CD4-positive, alpha-beta T cell treated with Interferon alpha-2 for 1 hour (primary cell): ENCODE results near the gene HAAO.
"Not testable (repeated sequence)": the region's sequence is repeated elsewhere in the genome, so short reads cannot be mapped to it uniquely, and the experiment has no call there.

Experiments
- DNase-seq, 2 donors: peaks; one replicate each; pipeline ENCODE4 v3.0.0-alpha.2; 2020 to 2022

HAAO gene

DNA sequence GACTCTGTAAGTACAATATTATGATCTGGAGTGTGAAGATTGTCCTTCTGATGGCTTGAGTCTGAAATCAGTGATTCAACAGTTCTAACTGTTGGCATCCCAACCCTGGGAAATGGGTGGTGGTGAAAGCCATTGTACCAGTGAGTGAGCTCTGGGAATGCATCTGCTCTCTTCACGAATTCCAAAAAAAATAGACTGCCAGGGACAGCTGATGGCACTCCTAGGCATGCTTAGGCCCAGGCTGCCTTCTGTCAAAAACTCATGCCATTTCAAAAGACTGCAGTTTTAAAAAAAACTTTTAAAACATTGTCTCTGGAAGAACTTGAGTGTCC, 48.8 kb downstream of the HAAO start:
- DNase-seq = no peak

DNA sequence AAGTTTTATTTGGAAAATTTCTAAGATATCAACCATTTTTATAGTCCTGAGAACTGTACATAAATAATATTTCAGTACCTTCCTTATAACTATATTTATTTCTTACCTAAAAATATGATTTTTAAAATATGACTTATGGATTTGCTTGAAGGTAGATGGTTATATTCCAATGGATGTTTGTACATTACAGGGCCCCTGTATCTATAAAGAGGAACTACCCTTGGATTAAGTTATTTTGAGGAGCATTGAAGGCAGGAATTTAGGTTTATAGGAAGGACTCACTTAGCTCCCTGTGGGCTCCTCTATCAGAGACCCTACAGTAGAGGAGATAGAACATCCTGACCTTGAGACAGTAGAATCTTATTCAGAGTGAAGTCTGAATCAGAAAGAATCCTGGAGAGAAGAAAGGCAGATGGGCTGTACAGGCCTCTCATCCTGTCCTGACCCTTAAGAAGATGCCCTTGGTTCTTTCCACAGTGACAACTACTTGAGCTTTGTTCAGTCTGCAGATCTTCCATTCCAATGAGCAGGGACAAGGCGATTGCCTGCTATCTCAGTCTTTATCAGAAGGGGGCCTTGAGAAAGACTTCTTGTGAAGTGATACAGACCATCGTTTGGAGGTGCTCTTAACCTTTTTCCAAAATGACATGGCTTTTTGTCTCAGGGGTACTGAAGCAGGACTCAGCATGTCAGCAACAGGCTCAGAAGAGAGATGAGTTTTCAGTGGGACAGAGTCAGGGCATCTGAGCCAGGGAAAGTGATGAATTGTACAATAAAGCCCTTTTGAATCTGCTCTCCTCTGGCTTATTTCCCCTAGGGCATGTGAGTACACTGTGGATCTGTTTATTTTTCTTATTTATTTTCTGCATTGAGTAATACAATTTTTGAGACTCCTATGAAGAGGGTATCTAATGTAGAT, 49.4 kb downstream of the HAAO start:
- DNase-seq = no peak

DNA sequence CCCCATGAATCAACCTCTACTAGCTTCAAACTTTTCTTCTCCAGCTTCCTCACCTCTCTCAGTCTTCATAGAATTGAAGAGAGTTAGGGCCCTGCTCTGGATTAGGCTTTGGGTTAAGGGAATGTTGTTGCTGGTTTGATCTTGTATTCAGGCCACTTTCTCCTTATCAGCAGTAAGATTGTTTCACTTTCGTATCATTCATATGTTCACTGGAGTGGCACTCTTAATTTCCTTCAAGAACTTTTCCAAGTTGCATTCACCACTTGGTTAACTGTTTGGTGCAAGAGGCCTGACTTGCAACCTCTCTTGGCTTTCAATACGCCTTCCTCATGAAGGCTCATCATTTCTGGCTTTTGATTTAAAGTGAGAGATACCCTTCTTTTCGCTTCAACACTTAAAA, 51.2 kb downstream of the HAAO start:
- no peak for DNase-seq

DNA sequence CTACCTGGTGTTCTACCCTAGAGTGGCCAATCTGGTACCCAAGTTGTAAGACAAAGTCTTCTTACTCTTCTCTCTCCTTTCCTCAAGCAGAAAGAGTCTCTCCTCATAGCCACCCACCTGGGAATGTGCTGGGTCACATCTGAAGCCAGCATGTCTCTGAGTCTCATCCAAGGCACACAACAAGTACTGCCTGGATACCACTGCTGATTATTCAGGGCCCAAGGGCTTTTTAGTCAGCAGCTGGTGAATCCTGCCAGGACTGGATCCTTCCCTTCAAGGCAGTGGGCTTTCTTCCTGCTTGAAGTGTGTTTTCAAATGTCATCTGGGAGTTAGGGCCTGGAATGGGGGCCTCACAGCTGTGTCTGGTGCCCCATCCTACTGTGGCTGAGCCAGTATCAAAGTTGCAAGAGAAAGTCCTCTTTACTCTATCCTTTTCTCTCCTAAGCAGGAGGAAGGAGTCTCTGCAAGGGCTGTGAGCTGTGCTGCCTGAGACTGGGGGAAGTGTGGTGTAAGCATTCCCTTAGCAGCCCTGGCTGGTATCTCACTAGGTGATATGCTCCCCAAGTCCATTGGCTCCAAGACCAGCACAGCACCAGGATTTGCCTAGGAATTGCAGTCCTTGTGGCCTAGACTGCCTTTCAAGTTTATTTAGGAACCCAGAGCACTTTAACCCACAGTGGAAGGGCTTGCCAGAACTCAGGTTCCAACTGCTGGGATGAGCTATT, 55.6 kb downstream of the HAAO start:
- DNase-seq = no peak

DNA sequence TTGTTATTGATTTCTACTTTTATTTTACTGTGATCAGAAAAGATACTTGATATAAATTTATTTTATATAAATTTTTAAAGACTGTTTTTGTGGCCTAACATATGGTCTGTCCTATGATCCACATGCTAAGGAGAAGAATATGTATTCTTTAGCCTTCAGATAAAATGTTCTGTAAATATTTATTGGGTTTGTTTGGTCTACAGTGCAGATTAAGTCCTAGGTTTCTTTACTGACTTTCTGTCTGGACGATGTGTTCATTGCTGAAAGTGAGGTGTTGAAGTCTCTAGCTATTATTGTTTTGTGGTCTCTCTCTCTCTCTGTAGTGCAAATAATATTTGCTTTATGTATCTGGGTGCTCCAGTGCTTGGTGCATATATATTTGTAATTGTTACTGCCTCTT, 58.5 kb downstream of the HAAO start:
- no peak for DNase-seq

DNA sequence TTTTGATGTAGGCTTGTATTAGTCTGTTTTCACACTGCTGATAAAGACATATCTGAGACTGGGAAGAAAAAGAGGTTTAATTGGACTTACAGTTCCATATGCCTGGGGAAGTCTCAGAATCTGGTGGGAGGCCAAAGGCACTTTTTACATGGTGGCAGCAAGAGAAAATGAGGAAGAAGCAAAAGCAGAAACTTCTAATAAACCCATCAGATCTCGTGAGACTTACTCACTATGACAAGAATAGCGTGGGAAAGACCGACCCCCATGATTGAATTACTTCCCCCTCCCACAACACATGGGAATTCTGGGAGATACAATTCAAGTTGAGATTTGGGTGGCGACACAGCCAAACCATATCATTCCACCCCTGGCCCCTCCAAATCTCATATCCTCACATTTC, 61.1 kb downstream of the HAAO start:
- not testable (repeated sequence) for DNase-seq

DNA sequence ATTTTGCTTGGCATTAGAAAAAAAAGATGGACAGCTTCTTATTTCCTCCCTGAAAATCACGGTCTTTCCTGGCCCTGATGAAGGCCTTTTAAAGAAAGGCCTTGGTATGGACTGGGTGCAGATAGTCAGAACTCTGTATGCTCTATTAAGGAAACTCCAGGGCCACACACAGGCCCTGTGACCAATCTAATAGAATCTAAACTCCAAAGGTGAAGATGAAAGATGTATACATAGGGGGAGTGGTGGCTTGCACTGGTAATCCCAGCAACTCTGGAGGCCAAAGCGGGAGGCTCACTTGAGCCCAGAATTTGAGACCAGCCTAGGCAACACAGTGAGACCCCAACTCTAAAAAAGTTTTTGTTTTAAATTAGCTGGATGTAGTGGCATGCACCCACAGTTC, 65.7 kb downstream of the HAAO start:
- no peak for DNase-seq

DNA sequence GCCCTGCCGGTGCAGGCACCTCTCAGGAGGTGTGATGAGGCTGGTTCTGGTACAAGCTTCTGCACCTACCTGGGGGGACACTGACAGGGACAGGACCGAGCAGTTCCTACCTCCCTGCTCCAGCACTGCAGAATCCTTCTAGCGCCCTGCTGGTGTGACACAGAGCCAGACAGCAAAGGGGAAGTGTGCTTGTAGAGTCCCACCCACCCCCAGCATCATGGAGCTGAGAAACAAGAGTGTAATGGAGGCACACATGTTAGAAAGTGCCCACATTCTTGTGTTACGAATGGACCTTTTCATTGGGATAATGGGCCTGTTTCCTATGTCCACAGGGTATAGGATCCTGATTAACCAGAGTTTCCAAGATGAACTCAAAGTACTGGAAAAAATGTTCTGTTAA, 66.7 kb downstream of the HAAO start:
- DNase-seq = peak in 1 of 2 donors; percentile 19

DNA sequence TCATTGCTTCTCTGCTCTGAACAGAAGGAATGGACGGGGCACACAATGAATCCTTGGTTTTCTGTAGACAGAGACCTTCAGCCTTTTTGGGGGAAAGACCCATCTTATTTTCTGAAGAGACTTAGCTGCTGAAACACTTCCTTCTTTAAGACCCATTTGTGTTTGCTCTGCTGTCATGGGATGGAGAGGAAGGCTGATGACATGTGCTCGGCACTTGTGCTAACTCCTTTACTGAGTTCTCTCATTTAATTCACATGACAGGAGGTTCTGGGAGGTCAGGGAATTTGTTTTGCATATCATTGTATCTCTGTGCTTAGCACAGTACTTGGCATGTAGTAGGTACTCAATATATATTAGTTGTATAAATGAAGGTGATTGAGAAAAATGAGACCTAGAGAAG, 67.5 kb downstream of the HAAO start:
- no peak for DNase-seq

DNA sequence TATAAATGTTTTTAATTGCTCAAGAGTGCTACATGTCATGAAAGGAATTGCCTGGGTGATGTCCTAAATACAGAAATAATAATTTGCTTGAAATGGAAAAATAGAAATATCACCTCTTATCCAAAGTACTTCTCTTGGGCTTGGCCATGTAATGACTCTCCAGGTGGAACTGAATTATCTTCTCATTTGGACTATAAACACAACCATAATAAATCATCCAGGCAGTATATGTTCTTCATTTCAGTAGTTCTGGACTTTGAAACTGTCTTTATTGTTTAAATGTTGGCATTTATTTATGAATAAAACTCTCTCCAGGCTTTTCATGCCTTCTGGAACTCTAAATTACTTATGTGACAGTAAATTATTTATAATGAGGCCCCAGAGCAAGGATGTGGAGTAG, 68.9 kb downstream of the HAAO start:
- no peak for DNase-seq

DNA sequence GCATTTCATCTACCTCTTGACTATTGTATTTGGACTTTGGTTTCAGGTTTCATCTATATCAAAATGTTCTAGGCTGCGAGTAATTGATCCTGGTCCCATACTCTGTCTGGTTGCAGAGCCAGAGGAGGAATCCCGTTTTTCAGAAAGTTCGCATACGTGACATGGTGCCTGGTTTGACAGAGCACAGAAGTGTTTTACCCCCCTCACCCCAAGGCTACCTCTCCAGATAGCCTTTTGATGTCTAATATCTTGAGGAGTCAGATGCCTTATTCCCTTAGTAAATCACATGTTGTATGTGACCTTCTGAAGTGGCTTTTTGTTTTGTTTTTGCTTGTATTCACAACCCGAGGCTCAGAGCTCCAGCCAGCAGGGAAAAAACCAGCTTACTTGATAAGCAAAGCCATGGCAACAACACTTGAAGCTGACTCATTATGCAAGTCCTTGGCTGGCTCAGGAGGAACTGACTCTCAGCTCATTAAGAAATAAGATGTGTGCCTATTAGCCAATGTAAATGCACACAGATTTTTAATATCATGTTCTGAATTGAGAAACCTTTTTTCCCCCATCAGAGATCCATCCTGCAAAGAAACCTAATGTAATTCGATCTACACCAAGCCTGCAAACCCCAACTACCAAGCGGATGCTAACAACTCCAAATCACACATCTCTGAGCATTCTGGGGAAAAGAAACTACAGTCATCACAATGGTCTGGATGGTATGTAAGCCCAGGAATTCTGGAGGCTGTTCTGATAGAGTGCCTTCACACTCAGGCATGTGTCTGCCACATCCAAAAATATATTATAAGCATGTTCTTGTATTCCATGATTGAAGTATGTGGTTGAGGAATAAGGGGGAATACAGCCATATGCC, 69.8 kb downstream of the HAAO start:
- DNase-seq = peak; percentile 30 to 58

DNA sequence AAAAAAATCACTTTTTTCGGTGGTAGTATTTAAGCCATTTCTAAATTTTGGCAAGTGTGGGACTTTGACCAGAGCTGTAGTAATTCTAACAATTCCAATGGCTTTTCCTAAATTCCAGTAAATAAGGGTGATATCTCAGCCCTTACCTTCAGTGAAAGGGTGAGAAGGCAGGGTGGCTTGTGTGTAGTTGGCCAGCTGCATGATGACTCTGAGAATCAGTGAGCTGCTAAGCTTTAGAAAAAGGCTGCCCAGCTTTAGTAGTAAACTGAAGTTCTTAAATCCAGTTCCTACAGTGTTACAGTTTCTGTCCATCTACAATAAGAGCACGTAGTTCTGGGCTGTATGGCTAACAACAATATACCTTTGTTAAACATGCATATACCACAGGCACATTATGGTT, 70.5 kb downstream of the HAAO start:
- DNase-seq = no peak
